ENCODE data around the gene NKX1-2. TPM values are rescaled to one million over a fixed set of nuclear protein-coding genes. Genes with fewer than 3 reads are reported as not detected.

Gene NKX1-2
- total RNA-seq, 1 experiment from 2014 or later = not detected

Other genes starting within 250 kb of the NKX1-2 start
- 74.1 and 137 TPM in 2 replicates for gene OAT, start 31.1 kb downstream of the NKX1-2 start, total RNA-seq (2014; rRNA removed; shearing (Covaris generic); ENCODE audit: low replicate concordance)
- 24.2 and 33.0 TPM in 2 replicates for gene LHPP, start 11.8 kb upstream of the NKX1-2 start, total RNA-seq (2014; rRNA removed; shearing (Covaris generic); ENCODE audit: low replicate concordance)

Data from Caki2 (cell line).